H1 (cell line): ENCODE data around the gene TMEM163. TPM values are rescaled to one million over a fixed set of nuclear protein-coding genes. Genes with fewer than 3 reads are reported as not detected.

ENCODE experiments used
- CTCF ChIA-PET: fragments of 300-600 bp; sonication (Branson Sonifier 250); formaldehyde crosslinking; loops from one replicate; lab custom pipeline; 2021; ENCODE audit not compliant: partially characterized antibody; lab: Charles Lee
- POLR2A ChIA-PET: fragments of 300-600 bp; sonication (Branson Sonifier 250); formaldehyde crosslinking; loops from one replicate; lab custom pipeline; 2021; ENCODE audit warnings: inconsistent platforms; ENCODE audit not compliant: partially characterized antibody; lab: Charles Lee
- DNase-seq, 2 experiments: peaks; one replicate each; pipeline versions ENCODE4 v3.0.0 to v3.0.0-alpha.2; 2010 to 2022; ENCODE audit warnings: low spot score in 2 of 2, low read depth in 1 of 2, mixed read lengths in 1 of 2
- FAIRE-seq: peaks from 2 replicates; lab custom pipeline; 2011; peaks lifted over from hg19 to GRCh38; lab: Jason Lieb, UNC
- H2AFZ ChIP-seq: 2 replicates; pipeline ENCODE4 v1.8.1; 2012; ENCODE audit warnings: low read length, inconsistent platforms
- H2AK5ac ChIP-seq: 2 replicates; pipeline ENCODE4 v1.6.1; 2013; ENCODE audit warnings: low read depth, low read length
- H2BK120ac ChIP-seq: replicated peaks from 2 replicates; pipeline ENCODE3; 2013; ENCODE audit warnings: low read depth, low read length, inconsistent platforms
- H2BK12ac ChIP-seq: 2 replicates; pipeline ENCODE4 v1.6.1; 2013; ENCODE audit warnings: low read depth, low read length
- H2BK15ac ChIP-seq: 2 replicates; pipeline ENCODE4 v1.6.1; 2013; ENCODE audit warnings: low read length
- H2BK20ac ChIP-seq: 2 replicates; pipeline ENCODE4 v1.6.1; 2013; ENCODE audit warnings: low read length
- H2BK5ac ChIP-seq: 2 replicates; pipeline ENCODE4 v1.6.1; 2013; ENCODE audit warnings: low read depth, low read length
- H3K14ac ChIP-seq: 2 replicates; pipeline ENCODE4 v1.6.1; 2013; ENCODE audit warnings: inconsistent platforms; ENCODE audit not compliant: insufficient read length
- H3K18ac ChIP-seq: 2 replicates; pipeline ENCODE4 v1.6.1; 2013; ENCODE audit warnings: low read length; ENCODE audit errors: extremely low read depth
- H3K23ac ChIP-seq: 2 replicates; pipeline ENCODE4 v1.6.1; 2013; ENCODE audit warnings: inconsistent platforms; ENCODE audit not compliant: insufficient read length
- H3K23me2 ChIP-seq: 2 replicates; pipeline ENCODE4 v1.6.1; 2013; ENCODE audit warnings: low read depth, low read length
- H3K27ac ChIP-seq: 2 replicates; pipeline ENCODE4 v1.6.1; 2011; ENCODE audit warnings: low read depth, low read length, inconsistent platforms
- H3K27me3 ChIP-seq, 4 experiments: replicated peaks in 1 of 4; 1 replicate in 1 of 4; 2 replicates in 3 of 4; pipeline versions ENCODE4 v1.6.1 to v1.8.1; 2011 to 2013; ENCODE audit warnings: low read length in 3 of 4, mild to moderate bottlenecking in 3 of 4, inconsistent platforms in 2 of 4, mixed read lengths in 2 of 4, moderate library complexity in 1 of 4; ENCODE audit not compliant: control insufficient read depth in 3 of 4, insufficient read depth in 3 of 4; ENCODE audit errors: extremely low read depth in 1 of 4
- H3K36me3 ChIP-seq, 4 experiments: 2 replicates each; pipeline versions ENCODE4 v1.6.1 to v1.8.1; 2011 to 2013; ENCODE audit warnings: mild to moderate bottlenecking in 4 of 4, low read length in 3 of 4, moderate library complexity in 2 of 4, control low read depth in 1 of 4, inconsistent platforms in 1 of 4; ENCODE audit not compliant: insufficient read depth in 4 of 4, control insufficient read depth in 2 of 4
- H3K4ac ChIP-seq: replicated peaks from 2 replicates; pipeline ENCODE3; 2013; ENCODE audit warnings: low read length, low read depth, mixed read lengths, inconsistent platforms; ENCODE audit not compliant: insufficient read length
- H3K4me1 ChIP-seq, 4 experiments: replicated peaks in 1 of 4; 1 replicate in 1 of 4; 2 replicates in 3 of 4; pipeline versions ENCODE4 v1.6.1 to v1.8.1; 2011 to 2013; ENCODE audit warnings: low read length in 3 of 4, inconsistent platforms in 2 of 4, mixed read lengths in 1 of 4; ENCODE audit not compliant: insufficient read depth in 4 of 4, control insufficient read depth in 3 of 4
- H3K4me2 ChIP-seq, 2 experiments: 2 replicates each; pipeline versions ENCODE4 v1.6.1 to v1.8.1; 2011 to 2013; ENCODE audit warnings: low read depth in 2 of 2, low read length in 2 of 2, control low read depth in 1 of 2, inconsistent platforms in 1 of 2, mild to moderate bottlenecking in 1 of 2; ENCODE audit not compliant: insufficient read depth in 1 of 2
- H3K4me3 ChIP-seq, 4 experiments: fragments of 200-600, 300-600 bp in 1 of 4; sonication (generic), shearing (Covaris generic), sonication (Bioruptor Twin) in 1 of 4; 2 replicates each; pipeline versions ENCODE4 v1.5.1 to v1.8.1; 2011 to 2016; ENCODE audit warnings: low read length in 4 of 4, low read depth in 3 of 4, control low read depth in 2 of 4, inconsistent platforms in 2 of 4, mild to moderate bottlenecking in 2 of 4, mixed read lengths in 1 of 4, moderate library complexity in 1 of 4; ENCODE audit not compliant: insufficient read depth in 2 of 4; ENCODE audit errors: extremely low read depth in 1 of 4
- H3K56ac ChIP-seq: replicated peaks from 2 replicates; pipeline ENCODE3; 2013; ENCODE audit warnings: low read depth, mild to moderate bottlenecking, mixed read lengths, low read length, inconsistent platforms; ENCODE audit not compliant: insufficient read length
- H3K79me1 ChIP-seq: 2 replicates; pipeline ENCODE4 v1.6.1; 2013; ENCODE audit warnings: low read depth, low read length, control low read depth
- H3K79me2 ChIP-seq, 2 experiments: 2 replicates each; pipeline versions ENCODE4 v1.6.1 to v1.8.1; 2012 to 2013; ENCODE audit warnings: low read length in 2 of 2, mild to moderate bottlenecking in 2 of 2, inconsistent platforms in 1 of 2; ENCODE audit not compliant: insufficient read depth in 2 of 2, control insufficient read depth in 1 of 2
- H3K9ac ChIP-seq, 4 experiments: replicated peaks in 1 of 4; 1 replicate in 1 of 4; 2 replicates in 3 of 4; pipeline versions ENCODE4 v1.6.1 to v1.8.1; 2011 to 2013; ENCODE audit warnings: low read depth in 3 of 4, low read length in 3 of 4, control low read depth in 2 of 4, mild to moderate bottlenecking in 2 of 4, moderate library complexity in 2 of 4, inconsistent platforms in 1 of 4; ENCODE audit errors: extremely low read depth in 1 of 4
- H3K9me3 ChIP-seq, 2 experiments: 2 replicates each; pipeline versions ENCODE4 v1.6.1 to v1.8.1; 2012 to 2013; ENCODE audit warnings: mild to moderate bottlenecking in 2 of 2, moderate library complexity in 2 of 2, control low read depth in 1 of 2, inconsistent platforms in 1 of 2, low read depth in 1 of 2, low read length in 1 of 2, mixed read lengths in 1 of 2; ENCODE audit not compliant: insufficient read depth in 2 of 2
- H4K20me1 ChIP-seq, 2 experiments: replicated peaks in 1 of 2; 2 replicates each; pipeline versions ENCODE3 to v1.8.1; 2011 to 2013; ENCODE audit warnings: inconsistent platforms in 2 of 2, low read length in 2 of 2, mild to moderate bottlenecking in 1 of 2; ENCODE audit not compliant: insufficient read depth in 2 of 2, control insufficient read depth in 1 of 2
- H4K5ac ChIP-seq: 2 replicates; pipeline ENCODE4 v1.6.1; 2013; ENCODE audit warnings: low read length, low read depth, mixed read lengths, inconsistent platforms; ENCODE audit not compliant: insufficient read length
- H4K8ac ChIP-seq: 2 replicates; pipeline ENCODE4 v1.8.0; 2013; ENCODE audit warnings: mild to moderate bottlenecking, moderate library complexity, low read length, inconsistent platforms; ENCODE audit not compliant: insufficient read depth; ENCODE audit errors: extremely low read depth
- H4K91ac ChIP-seq: replicated peaks from 2 replicates; pipeline ENCODE3; 2013; ENCODE audit warnings: low read length, mixed read lengths, inconsistent platforms; ENCODE audit not compliant: insufficient read length
- CTCF ChIP-seq, 3 experiments: IDR thresholded peaks; 1 replicate in 2 of 3; 2 replicates in 1 of 3; pipeline versions ENCODE4 v1.5.1 to v1.6.1; 2011; ENCODE audit warnings: low read length in 3 of 3, mild to moderate bottlenecking in 3 of 3, inconsistent platforms in 2 of 3, low read depth in 1 of 3, moderate library complexity in 1 of 3; ENCODE audit not compliant: insufficient read depth in 1 of 3; ENCODE audit errors: control extremely low read depth in 1 of 3
- GABPA ChIP-seq: IDR thresholded peaks from 2 replicates; pipeline ENCODE4 v1.6.1; 2011; ENCODE audit warnings: mild to moderate bottlenecking, low read length, moderate library complexity, borderline replicate concordance; ENCODE audit not compliant: insufficient read depth
- RAD21 ChIP-seq, 2 experiments: IDR thresholded peaks in 1 of 2; conservative IDR thresholded peaks in 1 of 2; 2 replicates each; pipeline ENCODE4 v1.6.1; 2011; ENCODE audit warnings: low read depth in 2 of 2, low read length in 2 of 2, improper control_type of control experiment in 1 of 2, inconsistent platforms in 1 of 2, mild to moderate bottlenecking in 1 of 2, moderate library complexity in 1 of 2
- WGBS, 2 experiments: shearing (Covaris generic) in 1 of 2; methylation state at CpG; one replicate each; pipeline versions ENCODE4 v1.1.6 to v1.1.7; 2013 to 2015; ENCODE audit warnings: low lambda C conversion rate in 2 of 2, mixed read lengths in 2 of 2, inconsistent platforms in 1 of 2, low coverage in 1 of 2, missing lambda C conversion rate in 1 of 2; ENCODE audit not compliant: insufficient replicate concordance in 2 of 2, insufficient coverage in 1 of 2, insufficient read length in 1 of 2; ENCODE audit errors: extremely low coverage in 1 of 2, missing lambda C conversion rate in 1 of 2; 5-methylcytosine and 5-hydroxymethylcytosine counted together
- polyA plus RNA-seq, 7 experiments: library from polyadenylated mRNA; depleted of rRNA in 3 of 7; stranded (reverse) in 5 of 7; unstranded in 2 of 7; fragments of >200 nt in 5 of 7; fragments of 200-250 nt in 2 of 7; gene quantifications; 1 replicate in 5 of 7; 2 replicates in 1 of 7; 4 replicates in 1 of 7; pipeline versions ENCODE4 v1.2.1 to v1.2.3, GENCODE V29; 2011 to 2013; ENCODE audit warnings: missing spikeins in 2 of 7, mixed read lengths in 2 of 7
- total RNA-seq: library from RNA; stranded (reverse); fragmentation: NEBNext Ultra II Directional; extraction: Animal tissue kit (Norgen Biotek cat#: 25700); gene quantifications from 2 replicates; pipeline ENCODE4 v1.2.1, GENCODE V29; 2021

The TMEM163 gene
- total and polyA plus RNA-seq, 2 of the 8 experiments (the other 6 are each of a cell fraction or from before 2014, with no cell fraction given) = 2.8 to 3.2 TPM

DNA sequence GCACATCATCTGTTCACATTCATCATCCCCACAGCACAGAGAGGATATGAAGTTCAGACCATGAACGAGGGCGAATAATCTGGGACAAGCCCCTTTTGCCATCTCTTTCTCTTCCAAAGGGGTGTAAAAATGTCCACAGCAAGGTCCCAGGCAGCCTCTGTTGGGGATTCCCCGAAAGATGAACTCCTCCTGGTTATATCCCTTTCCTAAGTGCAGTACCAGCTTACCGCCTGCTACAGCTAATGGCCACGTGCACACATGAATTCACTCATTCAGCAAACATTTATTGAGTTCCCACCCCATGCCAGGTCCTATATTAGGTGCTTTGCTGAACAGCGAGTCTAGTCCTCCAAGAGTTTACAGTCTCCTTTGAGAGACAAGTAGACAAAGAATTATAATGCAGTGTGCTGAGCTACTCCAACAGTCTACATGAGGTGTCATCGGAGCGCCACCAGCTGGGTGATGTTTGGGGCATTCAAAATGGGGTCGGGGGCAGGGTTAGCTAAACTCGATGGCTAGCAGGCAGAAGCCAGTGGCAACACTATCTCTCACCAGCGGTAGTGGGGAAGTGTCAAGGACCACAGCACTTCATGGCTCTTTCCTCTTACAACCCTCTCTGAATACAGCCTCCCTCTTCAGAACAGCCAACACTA lies 228.9 kb downstream of the TMEM163 start:
- H3K23me2 ChIP-seq = no peaks in the 10 kb centered on the region
- no peak overlapping the region for H2AFZ ChIP-seq
- DNase-seq = peak in 1 of 2 experiments; percentile 51
- WGBS, 2 experiments = 83% methylated on average over 11 of the region's 11 CpGs; no CpG with 5 or more reads in 1 of the 2 experiments
- H2BK12ac ChIP-seq = no peak overlapping the region
- TF ChIP-seq RAD21 (IDR thresholded peaks at IDR 0.05 in 1 of 2, conservative IDR thresholded peaks at IDR 0.05 in 1 of 2; ENCODE audit: low read depth in 2 of 2, low read length in 2 of 2) (peak; percentile 47 to 66), CTCF (IDR thresholded peaks at IDR 0.05; ENCODE audit: control extremely low read depth in 1 of 3, insufficient read depth in 1 of 3, low read depth in 1 of 3, low read length in 3 of 3) (peak in 2 of 3 experiments; percentile 31 to 34; a peak in 3 of 4 replicates), GABPA (no peak)
- no peak overlapping the region for H4K8ac ChIP-seq
- H2AK5ac ChIP-seq = no peak overlapping the region
- no peak overlapping the region for H3K14ac ChIP-seq
- H2BK15ac ChIP-seq = no peak overlapping the region
- H2BK5ac ChIP-seq = no peak overlapping the region
- no peaks in the 10 kb centered on the region for H3K4me1 ChIP-seq
- no peaks in the 10 kb centered on the region for H3K79me2 ChIP-seq
- H3K27ac ChIP-seq = no peak overlapping the region
- H3K9ac ChIP-seq = no peak overlapping the region
- no peaks in the 10 kb centered on the region for H3K79me1 ChIP-seq
- no peaks in the 10 kb centered on the region for H3K27me3 ChIP-seq
- no peak overlapping the region for H3K4me3 ChIP-seq
- H2BK120ac ChIP-seq = no peak overlapping the region
- ChIA-PET CTCF (interaction anchor here (0.6 to 2.6 kb wide), 12 partner anchors 9 to 471 kb away, joined by 3 to 12 read pairs (median 3); no protein-coding TSS in a partner anchor), POLR2A (no interaction called here)
- no peak overlapping the region for H3K56ac ChIP-seq
- H4K20me1 ChIP-seq = no peaks in the 10 kb centered on the region
- H3K4ac ChIP-seq = no peak overlapping the region
- no peak overlapping the region for H2BK20ac ChIP-seq
- no peak overlapping the region for H4K5ac ChIP-seq
- FAIRE-seq = no peak
- no peaks in the 10 kb centered on the region for H3K36me3 ChIP-seq
- no peak overlapping the region for H3K4me2 ChIP-seq
- H3K18ac ChIP-seq = peak overlapping the region; percentile 38; the same call in 1 of the 2 replicates
- H4K91ac ChIP-seq = no peak overlapping the region
- H3K23ac ChIP-seq = no peak overlapping the region
- no peaks in the 10 kb centered on the region for H3K9me3 ChIP-seq
